ENCODE data around the gene GASK1B.

GASK1B gene

GRCh38 chr4:158146736-158147135, 26.1 kb downstream of the GASK1B start:
- DNase-seq (ENCODE audit: low read depth, low spot score) = no peak

DNA sequence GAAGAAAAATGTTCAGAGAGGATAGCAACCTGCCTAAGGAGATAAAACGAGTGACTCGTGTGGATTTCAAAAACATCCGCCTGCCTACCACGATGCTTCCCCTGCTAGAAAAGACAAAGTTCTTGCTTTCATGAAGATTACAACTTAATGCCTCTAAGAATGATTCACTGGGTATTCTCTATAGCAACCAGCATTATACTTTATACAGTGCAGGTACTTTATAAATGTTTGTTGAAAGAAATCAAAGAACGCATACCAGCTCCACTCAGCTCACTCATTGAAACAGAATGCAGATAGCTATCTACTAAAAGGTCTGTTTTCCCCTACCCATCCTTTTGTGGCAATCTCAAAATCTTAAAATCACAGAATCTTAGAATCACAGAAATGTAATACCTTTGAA, 33.7 kb downstream of the GASK1B start:
- no peak for DNase-seq (ENCODE audit: low read depth, low spot score)

DNA sequence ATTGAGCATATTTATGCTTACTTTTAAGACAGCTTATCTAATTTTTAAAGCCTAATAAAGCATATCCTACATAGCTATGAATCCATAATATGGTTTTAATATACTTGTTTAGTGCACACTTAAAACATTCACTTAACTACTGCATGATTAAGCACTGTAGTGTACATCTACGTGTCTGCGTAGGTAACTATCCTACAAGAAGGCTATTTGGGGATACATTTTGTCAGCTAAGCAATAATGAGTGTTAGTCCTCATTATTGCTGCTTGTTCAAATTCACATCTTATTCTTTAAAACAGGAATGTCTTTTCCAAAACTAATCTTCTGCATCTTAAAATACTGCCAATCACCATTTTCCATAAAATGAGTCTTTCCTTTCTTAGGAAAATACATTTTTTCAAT, 38.6 kb downstream of the GASK1B start:
- no peak for DNase-seq (ENCODE audit: low read depth, low spot score)

GRCh38 chr4:158133551-158133950, 39.3 kb downstream of the GASK1B start:
- no peak for DNase-seq (ENCODE audit: low read depth, low spot score)

DNA sequence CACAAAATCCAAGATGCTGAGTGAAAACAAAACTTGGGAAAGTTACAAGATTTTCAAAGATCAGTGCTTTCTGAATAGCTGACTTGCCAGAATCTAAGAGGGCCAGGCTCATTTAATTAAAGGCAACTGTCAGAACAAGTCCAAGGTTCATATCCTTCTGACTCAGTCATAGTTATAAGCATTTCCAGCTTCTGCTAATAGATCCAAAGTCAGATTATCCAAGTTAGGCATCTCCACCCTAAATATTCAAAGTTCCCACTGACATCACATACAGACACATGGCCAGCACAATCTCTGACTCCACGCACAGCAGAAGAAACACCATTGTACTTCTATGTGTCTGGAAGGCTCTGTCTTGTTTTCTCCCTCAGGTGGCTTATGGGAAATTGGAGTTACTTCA, 41.8 kb downstream of the GASK1B start:
- DNase-seq (ENCODE audit: low read depth, low spot score) = no peak

- no peak for DNase-seq (ENCODE audit: low read depth, low spot score)
These were observed 42.6 kb downstream of the GASK1B start for GRCh38 chr4:158130204-158130603.

- no peak for DNase-seq (ENCODE audit: low read depth, low spot score)
These were observed 43.1 kb downstream of the GASK1B start for GRCh38 chr4:158129694-158130093.

- DNase-seq (ENCODE audit: low read depth, low spot score) = no peak
These were observed 44.3 kb downstream of the GASK1B start for GRCh38 chr4:158128540-158128939.

GRCh38 chr4:158125310-158125709, 47.5 kb downstream of the GASK1B start:
- no peak for DNase-seq (ENCODE audit: low read depth, low spot score)

All from smooth muscle cell of the brain vasculature (primary cell).